AG08395 (cell line): Measurements from ENCODE around the gene CEP192.
"Not testable (repeated sequence)": the region's sequence is repeated elsewhere in the genome, so short reads cannot be mapped to it uniquely, and the experiment has no call there.

Experiments
- DNase-seq: peaks from one replicate; pipeline ENCODE4 v3.0.0; 2012; ENCODE audit warnings: mixed read lengths, low spot score

Gene CEP192

GRCh38 chr18:12990967-12991820, at the start of gene CEP192:
CEP192 (plus strand) TSS chr18:12991362; CDS start chr18:12999425, 8,063 bp downstream.
- peak; percentile 99 for DNase-seq

GRCh38 chr18:12943215-12943614, 47.9 kb upstream of the CEP192 start:
- DNase-seq, result no peak

- DNase-seq, result no peak
Measured at GRCh38 chr18:12944709-12945108, 46.5 kb upstream of the CEP192 start.

GRCh38 chr18:12946549-12947284, 44.4 kb upstream of the CEP192 start:
- DNase-seq, result peak; percentile 74

GRCh38 chr18:12947285-12948049, 43.7 kb upstream of the CEP192 start, which contains the start of gene SEH1L:
SEH1L (plus strand) TSS chr18:12948011; CDS start chr18:12948122, 111 bp downstream.
- DNase-seq, result peak; percentile 99

- peak; percentile 88 for DNase-seq
Measured at GRCh38 chr18:12948050-12948804, 42.9 kb upstream of the CEP192 start.

GRCh38 chr18:12958478-12958877, 32.7 kb upstream of the CEP192 start:
- no peak for DNase-seq

GRCh38 chr18:12960395-12960794, 30.8 kb upstream of the CEP192 start:
- no peak for DNase-seq

- DNase-seq, result no peak
Measured at GRCh38 chr18:12960853-12961397, 30.2 kb upstream of the CEP192 start.

GRCh38 chr18:12963069-12963468, 28.1 kb upstream of the CEP192 start:
- DNase-seq, result no peak

- no peak for DNase-seq
Measured at GRCh38 chr18:12968115-12968514, 23.0 kb upstream of the CEP192 start.

- DNase-seq, result no peak
Measured at GRCh38 chr18:12968619-12969018, 22.5 kb upstream of the CEP192 start.

GRCh38 chr18:12973562-12974213, 17.5 kb upstream of the CEP192 start:
- DNase-seq, result no peak

GRCh38 chr18:12975488-12975887, 15.7 kb upstream of the CEP192 start:
- DNase-seq, result no peak

GRCh38 chr18:12976305-12976704, 14.9 kb upstream of the CEP192 start:
- no peak for DNase-seq

- DNase-seq, result not testable (repeated sequence)
Measured at GRCh38 chr18:12980065-12980464, 11.1 kb upstream of the CEP192 start.

GRCh38 chr18:12989397-12990122, 1.6 kb upstream of the CEP192 start:
- no peak for DNase-seq

- DNase-seq, result no peak
Measured at GRCh38 chr18:12990123-12990475, 1.1 kb upstream of the CEP192 start.

- DNase-seq, result no peak
Measured at GRCh38 chr18:12990641-12990966, 558 bp upstream of the CEP192 start.

- DNase-seq, result no peak
Measured at GRCh38 chr18:12991821-12992179, 638 bp downstream of the CEP192 start.
